Effector memory CD8-positive, alpha-beta T cell (primary cell): ENCODE data around the gene UROC1.

Source experiments
- ATAC-seq: fragments of 150-1000 bp; cut with Tn5 transposase; replicated peaks from 2 replicates; pipeline ENCODE4 v1.10.0; 2021; ENCODE audit warnings: mild to moderate bottlenecking, moderate library complexity
- DNase-seq, 3 experiments: peaks; one replicate each; pipeline ENCODE4 v3.0.0; 2021
- H3K27ac Mint-ChIP-seq, 2 donors: one replicate each; pipeline ENCODE4 v1.8.0; 2022; ENCODE audit warnings: mild to moderate bottlenecking in 2 of 2, mixed read lengths in 2 of 2, moderate library complexity in 2 of 2
- H3K27me3 Mint-ChIP-seq, 2 donors: one replicate each; pipeline ENCODE4 v1.8.0; 2022; ENCODE audit warnings: mixed read lengths in 2 of 2
- H3K36me3 Mint-ChIP-seq: one replicate; pipeline ENCODE4 v1.8.0; 2022; ENCODE audit warnings: mild to moderate bottlenecking, moderate library complexity, mixed read lengths; ENCODE audit not compliant: insufficient read depth
- H3K4me1 Mint-ChIP-seq, 2 donors: one replicate each; pipeline ENCODE4 v1.8.0; 2022; ENCODE audit warnings: low read depth in 2 of 2, mixed read lengths in 2 of 2
- H3K4me3 Mint-ChIP-seq, 2 donors: one replicate each; pipeline ENCODE4 v1.8.0; 2022; ENCODE audit warnings: mild to moderate bottlenecking in 2 of 2, mixed read lengths in 2 of 2, moderate library complexity in 2 of 2
- H3K9me3 Mint-ChIP-seq, 2 donors: one replicate each; pipeline ENCODE4 v1.8.0; 2022; ENCODE audit warnings: mixed read lengths in 2 of 2

The UROC1 gene

GRCh38 chr3:126533506-126533905 is 15.9 kb upstream of the UROC1 start:
- Mint-ChIP-seq H3K36me3 (peaks cover 3% of the 10 kb centered on the region), H3K4me3 (no peak overlapping the region), H3K27me3 (peaks cover 32 to 41% of the 10 kb centered on the region in 2 donors), H3K4me1 (no peaks in the 10 kb centered on the region), H3K9me3 (no peaks in the 10 kb centered on the region), H3K27ac (no peak overlapping the region)
- DNase-seq (no peak), ATAC-seq (no peak)

GRCh38 chr3:126531051-126531330 is 13.4 kb upstream of the UROC1 start:
- H3K27ac Mint-ChIP-seq = no peak overlapping the region
- peaks cover 23 to 31% of the 10 kb centered on the region in 2 donors for H3K27me3 Mint-ChIP-seq
- H3K4me1 Mint-ChIP-seq = no peaks in the 10 kb centered on the region
- ATAC-seq = no peak
- DNase-seq = no peak
- H3K9me3 Mint-ChIP-seq = no peaks in the 10 kb centered on the region
- peaks cover 3% of the 10 kb centered on the region for H3K36me3 Mint-ChIP-seq
- no peak overlapping the region for H3K4me3 Mint-ChIP-seq

GRCh38 chr3:126530171-126531050 is 12.8 kb upstream of the UROC1 start:
- Mint-ChIP-seq H3K36me3 (peaks cover 3% of the 10 kb centered on the region), H3K4me3 (no peak overlapping the region), H3K4me1 (no peaks in the 10 kb centered on the region), H3K27ac (no peak overlapping the region), H3K9me3 (no peaks in the 10 kb centered on the region), H3K27me3 (peaks cover 20 to 31% of the 10 kb centered on the region in 2 donors)
- ATAC-seq = no peak
- no peak for DNase-seq

DNA sequence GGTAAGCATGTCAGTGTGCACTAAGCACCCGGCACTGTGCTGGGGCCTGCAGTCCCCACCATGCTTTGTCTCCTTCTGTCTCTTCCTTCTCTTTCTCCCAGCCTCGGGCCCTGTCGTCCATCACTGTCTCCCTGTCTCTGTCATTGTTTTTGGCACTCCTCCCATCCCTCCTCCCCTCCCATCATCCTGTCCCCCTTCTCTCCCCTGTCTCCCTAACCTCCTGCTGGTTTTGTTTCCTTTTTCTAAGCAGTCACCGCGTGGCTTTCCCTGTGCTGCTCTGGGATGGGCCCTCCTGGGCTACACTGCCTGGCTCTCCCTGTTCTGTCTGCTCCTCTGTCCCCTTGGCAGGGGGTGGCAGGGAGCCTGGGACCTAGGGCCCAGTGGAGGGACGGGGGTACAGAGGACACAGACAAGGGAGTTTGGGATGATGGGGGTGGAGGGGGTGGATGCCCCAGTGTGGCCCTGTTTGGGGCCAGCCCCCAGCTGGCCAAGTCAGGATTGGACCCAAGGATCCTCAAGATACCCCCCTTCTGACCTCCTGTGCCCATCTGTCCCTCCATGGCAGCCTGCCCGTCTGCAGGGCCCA is 12.1 kb upstream of the UROC1 start:
- H3K4me1 Mint-ChIP-seq = peaks cover 0 to under 1% of the 10 kb centered on the region in 2 donors
- no peak overlapping the region for H3K27ac Mint-ChIP-seq
- peaks cover 13 to 31% of the 10 kb centered on the region in 2 donors for H3K27me3 Mint-ChIP-seq
- no peak overlapping the region for H3K4me3 Mint-ChIP-seq
- DNase-seq (no peak), ATAC-seq (no peak)
- peaks cover 3% of the 10 kb centered on the region for H3K36me3 Mint-ChIP-seq
- H3K9me3 Mint-ChIP-seq = no peaks in the 10 kb centered on the region

DNA sequence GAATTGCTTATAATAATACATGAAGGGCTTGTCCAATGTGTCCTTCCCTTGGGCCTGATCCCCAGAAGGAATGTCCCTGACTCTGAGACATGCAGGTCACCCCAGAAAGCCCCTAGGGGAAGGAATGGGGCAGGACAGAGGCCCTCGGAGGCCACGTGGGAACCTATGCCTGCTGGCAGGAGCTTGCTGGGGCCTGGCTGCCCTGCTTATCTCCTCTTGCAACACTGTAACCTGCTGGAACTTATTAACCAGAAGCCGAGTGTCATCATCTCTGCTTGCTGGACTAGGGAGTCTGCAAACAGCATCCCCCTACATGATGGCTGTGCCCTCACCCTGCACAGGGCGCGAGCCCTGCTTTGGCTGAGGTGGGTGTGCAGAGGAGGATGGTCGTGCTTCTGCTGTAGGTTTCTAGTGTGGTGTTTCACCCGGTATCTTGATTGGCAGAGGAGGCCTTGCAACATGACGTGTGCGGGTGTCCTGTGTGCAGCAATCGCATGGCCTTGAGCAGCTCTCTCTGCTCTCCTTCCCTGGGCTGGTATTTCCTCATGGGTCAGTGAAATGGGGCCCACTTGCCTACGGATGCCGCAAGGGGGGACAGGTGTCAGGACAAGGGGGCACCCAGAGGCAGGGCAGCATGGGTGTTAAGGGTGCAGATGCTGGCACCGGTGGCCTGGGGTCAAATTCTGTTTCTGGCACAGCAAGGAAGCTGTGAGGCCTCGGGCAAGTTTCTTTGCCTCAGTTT is 11.4 kb upstream of the UROC1 start:
- no peaks in the 10 kb centered on the region for H3K9me3 Mint-ChIP-seq
- DNase-seq (no peak), ATAC-seq (no peak)
- no peak overlapping the region for H3K4me3 Mint-ChIP-seq
- H3K27me3 Mint-ChIP-seq = peaks cover 6 to 26% of the 10 kb centered on the region in 2 donors
- no peak overlapping the region for H3K27ac Mint-ChIP-seq
- H3K36me3 Mint-ChIP-seq = peaks cover 3% of the 10 kb centered on the region
- peaks cover 0 to 3% of the 10 kb centered on the region in 2 donors for H3K4me1 Mint-ChIP-seq

DNA sequence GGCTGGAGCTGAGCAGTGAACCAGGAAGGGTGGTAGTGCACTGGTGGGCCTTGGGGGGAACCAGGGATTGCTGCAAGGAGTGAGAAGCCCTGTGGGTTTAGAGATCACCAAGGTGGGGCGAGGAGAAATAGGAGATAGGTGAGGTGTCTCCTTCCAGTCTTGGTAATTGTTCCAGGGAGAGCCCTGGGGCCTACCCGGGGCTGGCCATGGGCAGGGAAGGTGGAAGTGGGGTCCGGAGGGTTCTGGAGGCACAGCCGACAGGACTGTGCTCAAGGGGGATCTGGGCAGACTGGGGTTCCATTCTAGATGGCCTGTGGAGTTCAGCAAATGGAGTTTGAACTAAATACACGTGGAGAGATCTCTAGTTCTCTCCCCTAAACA is 10.8 kb upstream of the UROC1 start:
- no peak for DNase-seq
- H3K27me3 Mint-ChIP-seq = peaks cover 3 to 24% of the 10 kb centered on the region in 2 donors
- H3K4me3 Mint-ChIP-seq = no peak overlapping the region
- H3K4me1 Mint-ChIP-seq = peaks cover 0 to 3% of the 10 kb centered on the region in 2 donors
- no peaks in the 10 kb centered on the region for H3K9me3 Mint-ChIP-seq
- H3K27ac Mint-ChIP-seq = no peak overlapping the region
- peaks cover 3% of the 10 kb centered on the region for H3K36me3 Mint-ChIP-seq
- no peak for ATAC-seq

GRCh38 chr3:126527455-126528211 is 10.1 kb upstream of the UROC1 start:
- Mint-ChIP-seq H3K36me3 (peaks cover 3% of the 10 kb centered on the region), H3K4me3 (no peak overlapping the region), H3K4me1 (peaks cover 0 to 3% of the 10 kb centered on the region in 2 donors), H3K9me3 (no peaks in the 10 kb centered on the region), H3K27ac (no peak overlapping the region), H3K27me3 (peaks cover 9 to 31% of the 10 kb centered on the region in 2 donors)
- DNase-seq (no peak), ATAC-seq (no peak)

DNA sequence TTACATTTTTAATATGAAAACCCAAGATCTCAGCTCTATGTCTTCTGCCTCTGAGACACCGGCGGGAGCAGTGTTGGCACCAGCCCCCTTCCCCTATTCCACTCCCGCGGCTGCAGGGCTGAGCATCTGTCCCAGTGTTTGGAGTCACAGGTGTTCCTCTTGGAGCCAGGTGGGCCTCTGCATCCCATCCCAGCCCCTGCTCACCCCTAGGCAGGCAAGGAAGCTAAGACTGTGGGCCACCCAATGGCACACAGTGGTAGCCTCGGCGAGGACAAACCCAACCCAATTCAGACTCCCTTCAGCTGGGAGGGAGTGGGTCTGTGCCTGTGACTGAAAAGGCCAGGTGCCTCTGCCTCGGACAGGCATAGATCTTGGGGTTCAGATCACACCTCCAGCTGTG is 9.4 kb upstream of the UROC1 start:
- Mint-ChIP-seq H3K27ac (no peak overlapping the region), H3K4me1 (peaks cover 0 to 6% of the 10 kb centered on the region in 2 donors), H3K27me3 (peaks cover 15 to 36% of the 10 kb centered on the region in 2 donors), H3K36me3 (peaks cover 3% of the 10 kb centered on the region), H3K9me3 (no peaks in the 10 kb centered on the region), H3K4me3 (no peak overlapping the region)
- no peak for ATAC-seq
- DNase-seq = no peak

- no peak overlapping the region for H3K27ac Mint-ChIP-seq
- H3K9me3 Mint-ChIP-seq = no peaks in the 10 kb centered on the region
- ATAC-seq = no peak
- no peak for DNase-seq
- H3K27me3 Mint-ChIP-seq = peaks cover 16 to 37% of the 10 kb centered on the region in 2 donors
- H3K36me3 Mint-ChIP-seq = peaks cover 3% of the 10 kb centered on the region
- no peak overlapping the region for H3K4me3 Mint-ChIP-seq
- peaks cover 0 to 6% of the 10 kb centered on the region in 2 donors for H3K4me1 Mint-ChIP-seq
Observed at GRCh38 chr3:126526668-126527005, 9.1 kb upstream of the UROC1 start.

- peaks cover 16 to 37% of the 10 kb centered on the region in 2 donors for H3K27me3 Mint-ChIP-seq
- H3K9me3 Mint-ChIP-seq = no peaks in the 10 kb centered on the region
- ATAC-seq = no peak
- no peak for DNase-seq
- no peak overlapping the region for H3K4me3 Mint-ChIP-seq
- H3K4me1 Mint-ChIP-seq = peaks cover 0 to 6% of the 10 kb centered on the region in 2 donors
- peaks cover 2% of the 10 kb centered on the region for H3K36me3 Mint-ChIP-seq
- H3K27ac Mint-ChIP-seq = no peak overlapping the region
Observed at GRCh38 chr3:126525853-126526667, 8.5 kb upstream of the UROC1 start.

DNA sequence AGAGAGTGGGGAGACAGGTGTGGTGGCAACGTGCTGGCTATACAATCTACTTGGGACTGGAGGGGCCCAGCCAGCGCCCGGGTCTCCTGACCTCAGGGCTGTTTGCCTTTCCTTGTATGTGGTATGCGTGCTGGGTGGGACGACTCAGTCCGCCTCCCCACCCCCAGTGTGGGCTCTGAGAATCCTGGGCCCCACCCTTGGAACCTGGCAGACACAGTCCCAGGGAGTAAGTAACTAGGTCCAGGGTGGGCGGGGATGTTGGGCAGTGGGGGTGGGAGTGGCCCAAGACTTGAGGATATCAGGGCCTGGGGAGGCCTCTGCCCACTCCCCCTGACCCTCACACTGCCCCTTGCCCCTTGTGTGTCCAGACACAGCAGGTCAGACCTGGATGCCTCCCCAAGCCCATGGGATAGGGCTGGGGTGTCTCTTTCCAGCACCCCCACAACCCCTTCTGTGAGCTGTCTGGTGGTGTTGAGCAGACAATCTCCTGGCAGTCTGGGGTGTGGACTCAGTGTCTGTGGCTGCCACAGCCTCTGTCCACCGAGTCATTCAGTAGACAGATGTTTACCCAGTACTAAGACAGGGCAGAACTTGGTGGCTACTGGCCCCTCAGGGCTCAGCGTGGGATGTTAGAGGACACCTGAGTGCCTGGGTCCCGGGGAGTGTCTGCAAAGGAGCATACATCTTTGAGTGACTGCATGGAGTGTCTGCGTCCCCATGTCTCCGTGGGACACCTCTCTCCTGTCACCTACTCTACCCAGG is 7.7 kb upstream of the UROC1 start:
- H3K9me3 Mint-ChIP-seq = no peaks in the 10 kb centered on the region
- no peak for ATAC-seq
- no peak overlapping the region for H3K27ac Mint-ChIP-seq
- H3K4me1 Mint-ChIP-seq = peaks cover 0 to 6% of the 10 kb centered on the region in 2 donors
- peaks cover 16 to 37% of the 10 kb centered on the region in 2 donors for H3K27me3 Mint-ChIP-seq
- no peak overlapping the region for H3K4me3 Mint-ChIP-seq
- no peak for DNase-seq
- no peaks in the 10 kb centered on the region for H3K36me3 Mint-ChIP-seq

- H3K9me3 Mint-ChIP-seq = no peaks in the 10 kb centered on the region
- no peak overlapping the region for H3K27ac Mint-ChIP-seq
- H3K27me3 Mint-ChIP-seq = peaks cover 16 to 37% of the 10 kb centered on the region in 2 donors
- no peaks in the 10 kb centered on the region for H3K36me3 Mint-ChIP-seq
- no peak for DNase-seq
- peaks cover 0 to 6% of the 10 kb centered on the region in 2 donors for H3K4me1 Mint-ChIP-seq
- H3K4me3 Mint-ChIP-seq = no peak overlapping the region
- no peak for ATAC-seq
Observed at GRCh38 chr3:126524429-126524988, 6.9 kb upstream of the UROC1 start.
